Stomach (tissue), 9 donors: ENCODE data around the gene ZSCAN30. TPM values are rescaled to one million over a fixed set of nuclear protein-coding genes. Genes with fewer than 3 reads are reported as not detected.
A peak's percentile ranks its signal among the peaks of the same experiment; 100 is the strongest.

Experiments
- DNase-seq, 2 donors: peaks; one replicate each; pipeline versions ENCODE4 v3.0.0 to v3.0.0-alpha.2; 2013 to 2019
- H3K27ac ChIP-seq, 5 donors: fragments of 200-600 bp in 4 of 5; sonication (generic) in 4 of 5; one replicate each; pipeline ENCODE4 v1.5.1; 2013 to 2019; ENCODE audit warnings: mild to moderate bottlenecking in 1 of 5, moderate library complexity in 1 of 5
- H3K27me3 ChIP-seq, 3 donors: fragments of 200-600 bp; sonication (generic); one replicate each; pipeline ENCODE4 v1.5.1; 2017 to 2019; ENCODE audit warnings: mixed run types in 1 of 3
- H3K36me3 ChIP-seq, 4 donors: fragments of 200-600 bp; sonication (generic); 1 replicate in 3 of 4; 2 replicates in 1 of 4; pipeline ENCODE4 v1.5.1; 2016 to 2019
- H3K4me1 ChIP-seq, 4 donors: fragments of 200-600 bp; sonication (generic); one replicate each; pipeline ENCODE4 v1.5.1; 2016 to 2019
- H3K4me3 ChIP-seq, 4 donors: fragments of 200-600 bp; sonication (generic) in 3 of 4; one replicate each; pipeline ENCODE4 v1.5.1; 2016 to 2019; ENCODE audit warnings: mild to moderate bottlenecking in 1 of 4
- H3K9me3 ChIP-seq, 4 donors: fragments of 200-600 bp; sonication (generic); one replicate each; pipeline ENCODE4 v1.5.1; 2016 to 2019
- CTCF ChIP-seq, 7 experiments: fragments of 450-650 bp in 4 of 7; fragments of 200-600 bp in 3 of 7; sonication (generic) in 3 of 7; IDR thresholded peaks; one replicate each; pipeline ENCODE4 v1.5.1; 2016 to 2019; ENCODE audit warnings: antibody characterized with exemption in 7 of 7, control low read depth in 2 of 7, mild to moderate bottlenecking in 1 of 7
- EP300 ChIP-seq: sonication (generic); formaldehyde crosslinking; IDR thresholded peaks from one replicate; pipeline ENCODE4 v1.6.1; 2017; ENCODE audit warnings: antibody characterized with exemption
- POLR2A ChIP-seq, 4 donors: fragments of 450-650 bp; IDR thresholded peaks; one replicate each; pipeline ENCODE4 v1.6.1; 2016; ENCODE audit warnings: antibody characterized with exemption in 4 of 4, control low read depth in 2 of 4, mild to moderate bottlenecking in 1 of 4, moderate library complexity in 1 of 4
- POLR2AphosphoS5 ChIP-seq, 3 donors: sonication (generic); formaldehyde crosslinking; IDR thresholded peaks; one replicate each; pipeline ENCODE4 v1.6.1; 2016; ENCODE audit warnings: antibody characterized with exemption in 3 of 3
- WGBS, 5 donors: extraction: QIAGEN DNeasy Blood & Tissue Kit in 3 of 5; methylation state at CpG; one replicate each; pipeline versions ENCODE4 v1.1.5 to v1.1.7; 2013 to 2018; 5-methylcytosine and 5-hydroxymethylcytosine counted together
- intact Hi-C: fragments of 100-400 bp; cut with DNase I; formaldehyde crosslinking; loops from one replicate; pipeline ENCODE4 v1.15.1; 2023; ENCODE audit warnings: low total_unique reads
- polyA plus RNA-seq, 3 donors: library from polyadenylated mRNA; stranded (reverse); fragments of 200-250 nt; gene quantifications; one replicate each; pipeline ENCODE4 v1.2.3, GENCODE V29; 2013
- total RNA-seq, 5 donors: library from RNA; depleted of rRNA; stranded (reverse); fragments of >200 nt; gene quantifications; one replicate each; pipeline versions ENCODE4 v1.1.0 to v1.2.3, GENCODE V29; 2014 to 2016
- donor health status: healthy with polysubstance abuse.
- donor health status: Bipolar disorder and iron deficiency.
- donor health status: healthy.

The ZSCAN30 gene
- total and polyA plus RNA-seq, 8 donors = 3.7 to 22.0 (median 9.6) TPM

DNA sequence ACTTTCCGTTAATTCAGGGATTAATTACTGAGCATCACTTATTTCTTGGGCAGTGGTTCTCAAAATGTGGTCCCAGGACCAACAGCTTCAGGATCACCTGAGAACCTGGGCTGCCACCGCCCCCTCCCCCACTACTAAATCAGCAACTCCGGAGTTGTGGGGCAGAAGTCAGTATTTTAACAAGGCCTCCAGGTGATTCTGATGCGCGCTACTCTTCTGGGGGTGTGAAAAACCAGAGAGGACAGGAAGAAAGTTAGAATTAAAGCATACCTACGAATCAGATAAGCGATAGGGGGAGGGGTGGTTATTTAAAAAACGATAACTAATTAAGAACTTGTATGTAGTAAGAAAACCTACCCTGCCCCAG is 319 bp downstream of the ZSCAN30 start:
- 0 to 1% (median 0%) methylated on average over 8 of the region's 8 CpGs for WGBS, 5 donors
- Histone ChIP-seq H3K4me3 (peak overlapping the region; percentile 65 to 76 (median 70)), H3K36me3 (peaks cover 0 to 20% (median 15%) of the 10 kb centered on the region in 4 donors), H3K9me3 (no peaks in the 10 kb centered on the region), H3K4me1 (peaks cover 18 to 50% (median 36%) of the 10 kb centered on the region in 4 donors), H3K27me3 (no peaks in the 10 kb centered on the region), H3K27ac (peak overlapping the region; percentile 52 to 89 (median 89))
- TF ChIP-seq CTCF (IDR thresholded peaks at IDR 0.05) (no peak), POLR2AphosphoS5 (IDR thresholded peaks at IDR 0.05) (no peak), POLR2A (IDR thresholded peaks at IDR 0.05) (no peak), EP300 (no peak)
- intact Hi-C loops = no loop called here
- DNase-seq = peak; percentile 32 to 75

GRCh38 chr18:35289293-35289692 is 736 bp downstream of the ZSCAN30 start:
- 6 to 11% (median 8%) methylated on average over 6 of the region's 6 CpGs for WGBS, 5 donors
- TF ChIP-seq EP300 = no peak
- no peak for TF ChIP-seq CTCF (IDR thresholded peaks at IDR 0.05)
- no peak for TF ChIP-seq POLR2A (IDR thresholded peaks at IDR 0.05)
- no peak for TF ChIP-seq POLR2AphosphoS5 (IDR thresholded peaks at IDR 0.05)
- no peaks in the 10 kb centered on the region for H3K27me3 ChIP-seq
- H3K9me3 ChIP-seq = no peaks in the 10 kb centered on the region
- peak in 1 of 2 donors; percentile 37 for DNase-seq
- peak overlapping the region; percentile 65 to 76 (median 70) for H3K4me3 ChIP-seq
- intact Hi-C loops = no loop called here
- peaks cover 18 to 50% (median 36%) of the 10 kb centered on the region in 4 donors for H3K4me1 ChIP-seq
- peaks cover 0 to 20% (median 16%) of the 10 kb centered on the region in 4 donors for H3K36me3 ChIP-seq
- H3K27ac ChIP-seq = peak overlapping the region in 4 of 5 donors; percentile 88 to 89 (median 89)

DNA sequence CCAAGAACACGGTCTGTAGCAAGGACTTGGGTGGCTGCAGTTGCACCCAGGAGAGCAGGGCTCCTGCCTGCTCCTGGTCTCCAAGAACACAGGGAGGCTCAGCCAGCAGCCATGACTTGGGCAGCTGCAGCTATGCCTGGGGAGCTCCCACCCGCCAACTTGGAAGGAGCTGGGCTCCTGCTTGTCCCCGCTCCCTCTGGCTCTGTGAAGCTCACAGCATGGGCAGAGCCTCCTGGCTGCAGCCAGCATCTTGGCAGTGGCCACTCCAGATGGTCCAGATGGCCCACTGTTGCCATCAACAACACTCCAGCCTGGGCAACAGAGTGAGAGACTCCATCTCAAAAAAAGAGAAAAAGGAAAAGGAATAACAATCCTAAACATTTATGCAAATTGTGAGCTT is 5.2 kb downstream of the ZSCAN30 start:
- H3K27me3 ChIP-seq = no peaks in the 10 kb centered on the region
- peaks cover 0 to 5% (median 0%) of the 10 kb centered on the region in 4 donors for H3K9me3 ChIP-seq
- TF ChIP-seq EP300 (no peak), CTCF (IDR thresholded peaks at IDR 0.05) (no peak), POLR2AphosphoS5 (IDR thresholded peaks at IDR 0.05) (no peak), POLR2A (IDR thresholded peaks at IDR 0.05) (no peak)
- WGBS, 5 donors = 95 to 100% (median 98%) methylated on average over 2 to 3 of the region's 3 CpGs
- H3K4me3 ChIP-seq = no peak overlapping the region
- H3K4me1 ChIP-seq = peaks cover 6 to 19% (median 12%) of the 10 kb centered on the region in 4 donors
- no peak overlapping the region for H3K27ac ChIP-seq
- intact Hi-C loops = no loop called here
- H3K36me3 ChIP-seq = peaks cover 0 to 20% (median 15%) of the 10 kb centered on the region in 4 donors
- no peak for DNase-seq

GRCh38 chr18:35283923-35284794 is 5.9 kb downstream of the ZSCAN30 start:
- Histone ChIP-seq H3K4me1 (peaks cover 3 to 16% (median 9%) of the 10 kb centered on the region in 4 donors), H3K4me3 (no peak overlapping the region), H3K9me3 (peaks cover 0 to 5% (median 0%) of the 10 kb centered on the region in 4 donors), H3K36me3 (peaks cover 0 to 20% (median 15%) of the 10 kb centered on the region in 4 donors), H3K27ac (no peak overlapping the region), H3K27me3 (no peaks in the 10 kb centered on the region)
- intact Hi-C loops = no loop called here
- TF ChIP-seq POLR2A (IDR thresholded peaks at IDR 0.05) (no peak), EP300 (no peak), CTCF (IDR thresholded peaks at IDR 0.05) (no peak)
- DNase-seq = no peak
- 88 to 100% (median 97%) methylated on average over 2 to 7 of the region's 7 CpGs for WGBS, 5 donors
